ENCODE results near the gene MACO1.

DNA sequence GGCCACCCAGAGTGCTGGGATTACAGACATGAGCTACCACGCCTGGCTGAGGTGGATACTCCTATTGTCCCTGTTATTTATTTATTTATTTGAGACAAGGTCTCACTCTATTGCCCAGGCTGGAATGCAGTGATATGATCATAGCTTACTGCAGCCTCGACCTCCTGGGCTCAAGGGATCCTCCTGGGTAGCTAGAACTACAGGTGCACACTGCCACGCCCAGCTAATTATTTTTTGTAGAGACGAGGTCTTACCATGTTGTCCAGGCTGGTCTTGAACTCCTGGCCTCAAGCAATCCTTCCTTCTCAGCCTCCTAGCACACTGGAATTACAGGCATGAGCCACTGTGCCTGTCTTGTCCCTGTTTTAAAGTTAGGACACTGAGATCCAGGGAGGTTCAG lies 117.9 kb downstream of the MACO1 start:
- TF ChIP-seq, protein P1, sequence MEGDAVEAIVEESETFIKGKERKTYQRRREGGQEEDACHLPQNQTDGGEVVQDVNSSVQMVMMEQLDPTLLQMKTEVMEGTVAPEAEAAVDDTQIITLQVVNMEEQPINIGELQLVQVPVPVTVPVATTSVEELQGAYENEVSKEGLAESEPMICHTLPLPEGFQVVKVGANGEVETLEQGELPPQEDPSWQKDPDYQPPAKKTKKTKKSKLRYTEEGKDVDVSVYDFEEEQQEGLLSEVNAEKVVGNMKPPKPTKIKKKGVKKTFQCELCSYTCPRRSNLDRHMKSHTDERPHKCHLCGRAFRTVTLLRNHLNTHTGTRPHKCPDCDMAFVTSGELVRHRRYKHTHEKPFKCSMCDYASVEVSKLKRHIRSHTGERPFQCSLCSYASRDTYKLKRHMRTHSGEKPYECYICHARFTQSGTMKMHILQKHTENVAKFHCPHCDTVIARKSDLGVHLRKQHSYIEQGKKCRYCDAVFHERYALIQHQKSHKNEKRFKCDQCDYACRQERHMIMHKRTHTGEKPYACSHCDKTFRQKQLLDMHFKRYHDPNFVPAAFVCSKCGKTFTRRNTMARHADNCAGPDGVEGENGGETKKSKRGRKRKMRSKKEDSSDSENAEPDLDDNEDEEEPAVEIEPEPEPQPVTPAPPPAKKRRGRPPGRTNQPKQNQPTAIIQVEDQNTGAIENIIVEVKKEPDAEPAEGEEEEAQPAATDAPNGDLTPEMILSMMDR (IDR thresholded peaks at IDR 0.05; ENCODE audit: low read length) = no peak
- no peak for TF ChIP-seq EZH2 (IDR thresholded peaks at IDR 0.05; ENCODE audit: borderline replicate concordance, low read length)
